OCI-M1 (cell line): ENCODE data around the gene REXO2.

Source experiments
- DNase-seq: peaks from one replicate; lab custom pipeline; 2025; lab: John Stamatoyannopoulos, UW

Gene REXO2

GRCh38 chr11:114440971-114441763 is 1.9 kb downstream of the REXO2 start:
- DNase-seq: peak; percentile 64

GRCh38 chr11:114441921-114442320 is 2.7 kb downstream of the REXO2 start:
- peak; percentile 67 for DNase-seq

- DNase-seq: peak; percentile 72
Measured at GRCh38 chr11:114442536-114442935, 3.3 kb downstream of the REXO2 start.

- DNase-seq: peak; percentile 73
Measured at GRCh38 chr11:114447444-114447843, 8.2 kb downstream of the REXO2 start.

GRCh38 chr11:114447892-114448291 is 8.6 kb downstream of the REXO2 start:
- DNase-seq: peak; percentile 92

- peak; percentile 48 for DNase-seq
Measured at GRCh38 chr11:114448749-114449482, 9.6 kb downstream of the REXO2 start.

- DNase-seq: peak; percentile 81
Measured at GRCh38 chr11:114449845-114450244, 10.6 kb downstream of the REXO2 start.

GRCh38 chr11:114452399-114452798 is 13.1 kb downstream of the REXO2 start:
- no peak for DNase-seq

GRCh38 chr11:114463999-114464398 is 24.7 kb downstream of the REXO2 start:
- no peak for DNase-seq

GRCh38 chr11:114466742-114467141 is 27.5 kb downstream of the REXO2 start:
- no peak for DNase-seq

GRCh38 chr11:114472661-114473060 is 33.4 kb downstream of the REXO2 start:
- no peak for DNase-seq

- DNase-seq: no peak
Measured at GRCh38 chr11:114478001-114478410, 38.7 kb downstream of the REXO2 start.

- peak; percentile 46 for DNase-seq
Measured at GRCh38 chr11:114478768-114479167, 39.5 kb downstream of the REXO2 start.

- no peak for DNase-seq
Measured at GRCh38 chr11:114479331-114479730, 40.1 kb downstream of the REXO2 start.

- DNase-seq: no peak
Measured at GRCh38 chr11:114482114-114482513, 42.8 kb downstream of the REXO2 start.

- no peak for DNase-seq
Measured at GRCh38 chr11:114483929-114484328, 44.7 kb downstream of the REXO2 start.

GRCh38 chr11:114496915-114497314 is 57.6 kb downstream of the REXO2 start:
- DNase-seq: peak; percentile 26

- no peak for DNase-seq
Measured at GRCh38 chr11:114499756-114500155, 60.5 kb downstream of the REXO2 start.
